Stimulated activated CD4-positive, alpha-beta T cell treated with anti-CD3 and anti-CD28 coated beads, Interleukin-1b, Interleukin-23, amount 100 ng/mL, for 24 hours (primary cell): Measurements from ENCODE around the gene LAMA2.

Source experiments
- DNase-seq, 4 experiments: peaks; one replicate each; pipeline ENCODE4 v3.0.0-alpha.2; 2020; ENCODE audit warnings: low read depth in 4 of 4, low spot score in 1 of 4

LAMA2 gene, protein sequence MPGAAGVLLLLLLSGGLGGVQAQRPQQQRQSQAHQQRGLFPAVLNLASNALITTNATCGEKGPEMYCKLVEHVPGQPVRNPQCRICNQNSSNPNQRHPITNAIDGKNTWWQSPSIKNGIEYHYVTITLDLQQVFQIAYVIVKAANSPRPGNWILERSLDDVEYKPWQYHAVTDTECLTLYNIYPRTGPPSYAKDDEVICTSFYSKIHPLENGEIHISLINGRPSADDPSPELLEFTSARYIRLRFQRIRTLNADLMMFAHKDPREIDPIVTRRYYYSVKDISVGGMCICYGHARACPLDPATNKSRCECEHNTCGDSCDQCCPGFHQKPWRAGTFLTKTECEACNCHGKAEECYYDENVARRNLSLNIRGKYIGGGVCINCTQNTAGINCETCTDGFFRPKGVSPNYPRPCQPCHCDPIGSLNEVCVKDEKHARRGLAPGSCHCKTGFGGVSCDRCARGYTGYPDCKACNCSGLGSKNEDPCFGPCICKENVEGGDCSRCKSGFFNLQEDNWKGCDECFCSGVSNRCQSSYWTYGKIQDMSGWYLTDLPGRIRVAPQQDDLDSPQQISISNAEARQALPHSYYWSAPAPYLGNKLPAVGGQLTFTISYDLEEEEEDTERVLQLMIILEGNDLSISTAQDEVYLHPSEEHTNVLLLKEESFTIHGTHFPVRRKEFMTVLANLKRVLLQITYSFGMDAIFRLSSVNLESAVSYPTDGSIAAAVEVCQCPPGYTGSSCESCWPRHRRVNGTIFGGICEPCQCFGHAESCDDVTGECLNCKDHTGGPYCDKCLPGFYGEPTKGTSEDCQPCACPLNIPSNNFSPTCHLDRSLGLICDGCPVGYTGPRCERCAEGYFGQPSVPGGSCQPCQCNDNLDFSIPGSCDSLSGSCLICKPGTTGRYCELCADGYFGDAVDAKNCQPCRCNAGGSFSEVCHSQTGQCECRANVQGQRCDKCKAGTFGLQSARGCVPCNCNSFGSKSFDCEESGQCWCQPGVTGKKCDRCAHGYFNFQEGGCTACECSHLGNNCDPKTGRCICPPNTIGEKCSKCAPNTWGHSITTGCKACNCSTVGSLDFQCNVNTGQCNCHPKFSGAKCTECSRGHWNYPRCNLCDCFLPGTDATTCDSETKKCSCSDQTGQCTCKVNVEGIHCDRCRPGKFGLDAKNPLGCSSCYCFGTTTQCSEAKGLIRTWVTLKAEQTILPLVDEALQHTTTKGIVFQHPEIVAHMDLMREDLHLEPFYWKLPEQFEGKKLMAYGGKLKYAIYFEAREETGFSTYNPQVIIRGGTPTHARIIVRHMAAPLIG (N-terminal part only)

DNA sequence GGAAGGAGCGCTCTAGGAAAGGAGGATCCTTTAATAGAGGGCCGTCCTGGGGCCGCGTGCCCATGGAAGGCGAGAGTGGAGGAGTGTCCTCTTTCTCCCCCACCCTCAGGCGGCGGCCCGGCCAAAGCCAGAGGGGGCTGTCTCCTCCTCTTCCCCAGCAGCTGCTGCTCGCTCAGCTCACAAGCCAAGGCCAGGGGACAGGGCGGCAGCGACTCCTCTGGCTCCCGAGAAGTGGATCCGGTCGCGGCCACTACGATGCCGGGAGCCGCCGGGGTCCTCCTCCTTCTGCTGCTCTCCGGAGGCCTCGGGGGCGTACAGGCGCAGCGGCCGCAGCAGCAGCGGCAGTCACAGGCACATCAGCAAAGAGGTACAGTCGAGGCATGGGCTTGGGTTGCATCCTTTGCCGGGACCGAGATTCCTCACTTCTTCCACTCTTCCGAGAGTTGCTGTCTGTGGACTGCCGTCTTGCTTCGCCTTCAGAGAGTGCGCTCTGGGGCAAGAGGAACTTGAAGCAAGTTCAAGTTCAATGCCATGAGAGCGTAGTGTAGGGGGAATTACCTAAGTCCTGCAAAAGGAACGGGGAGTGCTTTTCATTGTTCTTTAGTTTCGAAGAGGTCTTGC, at the start of gene LAMA2:
Gene LAMA2 (plus strand): TSS at position 148 of the 621 bp plus-strand sequence. CDS start 108 bp downstream, at position 256.
- no peak for DNase-seq

GRCh38 chr6:128836761-128837160, 46.2 kb upstream of the LAMA2 start:
- DNase-seq = no peak

DNA sequence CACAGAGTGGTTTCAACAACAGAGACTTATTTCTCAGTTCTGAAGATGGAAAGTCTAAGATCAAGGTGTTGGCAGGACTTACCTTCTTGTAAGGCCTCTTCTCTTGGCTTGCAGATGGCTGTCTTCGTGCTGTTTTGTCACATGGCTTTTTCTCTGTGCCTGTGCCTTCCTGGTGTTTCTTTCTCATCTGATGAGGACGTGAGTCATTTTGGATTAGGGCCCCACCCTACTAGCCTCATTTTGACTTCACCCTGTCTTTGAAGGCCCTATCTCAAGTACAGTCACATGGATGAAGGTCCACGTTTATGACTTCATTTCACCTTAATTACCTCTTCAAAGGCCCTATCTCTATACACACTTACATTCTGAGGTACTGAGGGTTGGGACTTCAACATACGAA, 41.4 kb upstream of the LAMA2 start:
- no peak for DNase-seq

DNA sequence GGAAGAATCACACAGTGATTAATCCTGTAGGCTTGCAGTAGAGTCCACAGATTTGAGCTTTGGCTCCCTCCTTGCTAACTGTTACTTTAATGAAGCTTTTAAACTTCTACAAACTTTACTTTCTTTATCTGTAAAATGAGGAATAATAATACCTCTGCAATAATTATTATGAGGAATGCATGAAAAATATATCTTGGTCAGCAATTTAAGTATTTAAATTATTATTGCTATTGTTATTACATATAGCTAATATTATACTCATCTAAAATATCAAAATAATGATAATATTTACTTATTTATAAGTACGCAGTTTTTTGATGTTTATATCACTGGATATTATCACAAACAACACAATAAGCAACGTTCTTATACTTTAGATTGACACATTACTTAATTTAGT, 38.3 kb upstream of the LAMA2 start:
- DNase-seq = no peak

- DNase-seq = no peak
Measured at GRCh38 chr6:128847431-128848210, 35.3 kb upstream of the LAMA2 start.

DNA sequence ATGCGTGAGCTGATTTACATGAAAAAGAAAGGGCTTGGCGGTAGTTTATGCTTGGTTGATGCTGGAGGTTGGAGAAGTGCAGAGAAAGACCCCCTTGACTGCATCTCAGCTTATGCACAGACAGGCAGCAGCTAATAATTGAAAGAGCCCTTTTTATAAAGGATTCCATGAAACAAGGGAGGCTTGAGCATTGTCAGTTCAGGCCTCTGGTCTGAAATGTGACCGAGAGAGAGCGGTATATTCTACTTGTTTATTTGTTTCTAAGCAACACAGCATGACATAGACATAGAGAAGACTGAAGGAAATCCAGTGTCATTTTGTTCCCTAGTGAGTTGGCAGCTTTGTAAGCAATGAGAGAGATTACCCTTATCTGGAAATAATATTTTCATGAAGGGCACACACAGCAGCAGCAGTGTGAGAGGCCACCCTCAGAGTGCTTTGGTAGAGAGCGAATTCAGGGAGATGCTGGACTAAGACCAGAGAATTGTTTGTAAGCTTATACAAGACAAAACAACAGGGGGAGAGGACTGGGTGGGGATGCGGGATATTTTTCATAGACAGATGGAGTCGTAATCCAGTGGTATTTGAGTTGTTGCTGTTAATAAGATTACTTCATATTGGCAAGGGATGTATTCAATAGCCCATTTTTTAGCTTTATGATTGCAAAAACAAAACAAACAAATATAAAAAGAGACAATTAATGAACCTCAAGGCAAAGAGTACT, 34.6 kb upstream of the LAMA2 start:
- no peak for DNase-seq

DNA sequence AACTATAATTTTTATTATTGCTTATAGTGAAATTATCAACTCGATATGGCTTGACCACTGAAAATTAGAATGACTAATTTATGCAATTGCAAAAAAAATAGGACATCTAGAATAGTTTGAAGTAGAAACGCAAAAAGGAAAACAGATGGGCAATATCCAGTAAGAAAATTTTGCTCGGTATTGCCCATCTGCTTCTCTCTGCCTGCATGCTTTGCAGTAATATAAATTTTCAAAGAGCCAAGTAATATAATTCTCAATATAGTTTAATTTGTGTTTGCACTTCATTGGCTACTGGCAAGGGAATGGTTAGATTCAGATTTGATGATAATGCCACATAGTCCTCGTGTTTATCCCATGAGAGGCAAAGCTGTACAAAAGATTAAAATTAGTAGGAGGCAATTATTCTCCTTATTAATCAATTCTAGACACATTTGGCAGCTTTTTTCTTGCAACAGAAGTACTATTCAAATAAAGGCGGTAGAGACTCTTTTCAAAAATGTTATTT, 27.3 kb upstream of the LAMA2 start:
- DNase-seq = no peak

GRCh38 chr6:128857806-128858205, 25.1 kb upstream of the LAMA2 start:
- DNase-seq = no peak

DNA sequence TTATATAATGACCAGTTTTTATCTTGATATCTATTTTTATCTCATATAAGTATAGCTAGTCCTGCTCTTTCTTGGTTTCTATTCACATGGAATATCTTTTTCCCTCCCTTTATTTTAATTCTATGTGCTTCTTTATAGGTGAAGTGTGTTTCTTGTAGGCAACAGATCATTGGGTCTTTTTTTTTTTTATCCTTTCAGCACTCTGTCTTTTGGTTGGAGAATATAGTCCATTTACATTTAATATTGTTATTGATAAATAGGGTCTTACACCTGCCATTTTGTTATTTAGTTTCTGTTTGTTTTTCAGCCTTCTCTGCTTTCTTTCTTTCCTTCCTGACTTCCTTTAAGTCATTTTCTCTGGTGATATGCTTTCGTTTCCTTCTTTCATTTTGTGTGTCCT, 22.2 kb upstream of the LAMA2 start:
- DNase-seq = no peak

DNA sequence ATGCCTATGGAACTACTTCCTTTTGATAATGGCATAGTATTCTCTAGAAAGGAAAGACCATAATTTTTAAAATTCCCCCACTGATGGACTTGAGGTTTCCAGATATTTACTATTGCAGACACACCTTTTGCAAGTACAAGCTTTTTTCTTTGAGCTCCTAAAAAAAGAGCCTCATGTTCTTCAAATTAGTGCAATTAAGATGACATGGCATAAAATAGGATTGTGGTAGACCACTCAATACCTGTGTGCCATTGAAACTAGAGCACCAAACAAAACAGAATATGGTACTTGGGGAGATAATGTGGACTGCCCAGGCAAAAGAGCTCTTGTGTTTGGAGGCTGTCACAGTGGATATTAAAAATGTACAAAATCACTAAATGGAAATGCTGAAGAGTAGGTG, 19.0 kb upstream of the LAMA2 start:
- no peak for DNase-seq

DNA sequence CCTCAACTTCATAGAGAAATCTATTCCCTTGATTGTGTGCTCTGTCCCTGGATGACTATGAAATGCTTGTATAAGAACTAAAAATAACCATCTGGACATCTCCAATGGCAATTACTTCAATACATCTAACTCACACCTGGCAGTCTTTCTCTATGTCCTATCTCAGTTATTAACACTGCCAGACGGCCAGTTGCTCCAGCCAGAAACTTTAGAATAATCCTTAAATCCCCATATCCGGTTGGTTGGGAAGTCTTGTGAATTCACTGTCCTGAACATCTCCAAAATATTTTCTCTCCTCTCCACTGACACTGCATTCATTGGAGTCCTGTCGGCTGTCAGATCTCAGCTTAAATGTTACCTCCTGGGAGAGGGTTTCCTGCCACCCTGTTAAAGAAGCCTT, 12.2 kb upstream of the LAMA2 start:
- DNase-seq = no peak

DNA sequence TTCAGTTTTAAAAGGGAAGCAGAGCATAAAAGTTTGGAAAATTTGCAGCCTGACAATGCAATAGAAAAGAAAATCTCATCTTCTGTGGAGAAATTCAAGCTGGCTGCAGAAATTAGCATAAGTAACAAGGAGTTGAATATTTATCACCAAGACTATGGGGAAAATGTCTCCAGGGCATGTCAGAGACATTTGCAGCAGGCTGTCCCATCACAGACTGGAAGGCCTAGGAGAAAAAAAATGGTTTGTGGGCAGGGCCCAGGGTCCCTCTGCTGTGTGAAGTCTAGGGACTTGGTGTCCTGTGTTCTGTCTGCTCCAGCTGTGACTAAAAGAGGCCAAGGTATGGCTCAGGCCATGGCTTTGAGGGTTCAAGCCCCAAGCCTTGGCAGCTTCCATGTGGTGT, 8.1 kb upstream of the LAMA2 start:
- DNase-seq = no peak

DNA sequence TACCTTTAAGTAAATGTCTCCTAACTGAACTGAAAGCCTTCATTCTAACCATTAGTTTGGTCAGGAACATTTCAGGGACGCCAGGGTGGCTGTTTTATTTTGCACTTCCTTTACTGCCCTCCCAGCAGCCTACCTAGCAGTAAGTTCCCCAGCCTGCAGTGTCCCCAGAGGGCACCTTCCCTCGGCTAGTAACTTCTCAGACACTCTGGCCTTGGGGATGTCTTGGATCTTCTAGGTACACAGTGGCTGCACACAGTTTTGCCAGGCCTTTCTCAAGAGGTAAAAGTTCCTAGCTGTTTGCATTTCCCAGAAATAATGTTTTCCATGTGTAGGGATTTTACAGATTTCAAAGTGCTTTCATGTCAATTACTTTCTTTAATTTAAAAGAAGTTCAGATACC, 378 bp upstream of the LAMA2 start:
- DNase-seq = no peak

DNA sequence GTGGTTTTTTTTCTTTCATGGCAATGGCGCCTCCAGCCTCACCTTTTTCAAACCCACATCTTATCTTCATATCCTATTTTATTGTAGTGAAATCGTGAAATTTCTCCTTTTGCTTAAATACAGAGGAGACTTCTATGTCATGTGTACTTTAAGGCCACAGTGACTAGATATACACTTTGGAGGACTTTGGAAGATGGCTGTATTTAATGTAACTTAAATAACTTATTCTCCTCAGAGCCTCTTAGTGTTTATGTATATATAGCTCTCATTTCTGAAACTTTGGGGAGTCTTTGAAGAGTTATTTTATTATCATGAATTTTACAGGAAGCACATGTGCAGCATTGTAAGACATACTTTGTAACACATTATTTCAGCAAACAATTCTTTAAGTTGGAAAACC, 968 bp downstream of the LAMA2 start:
- no peak for DNase-seq

DNA sequence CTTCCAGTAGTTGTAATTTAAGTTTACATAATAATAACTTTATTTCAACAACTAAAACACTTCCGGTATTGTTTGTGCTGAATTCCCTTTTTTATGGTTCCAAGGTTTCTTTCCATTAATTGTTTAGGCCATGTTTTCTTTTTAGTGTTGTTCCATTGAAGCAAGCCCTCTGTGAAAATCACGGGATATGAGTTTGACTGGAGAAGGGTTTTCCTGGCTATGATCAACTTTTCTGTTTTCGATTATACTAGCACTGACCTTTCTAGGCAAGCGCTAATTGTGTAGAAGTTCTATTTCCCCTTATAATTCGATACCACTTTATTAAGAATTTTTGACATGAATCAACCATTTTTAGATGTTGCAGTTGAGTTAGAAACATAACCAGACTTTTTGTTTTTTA, 2.4 kb downstream of the LAMA2 start:
- DNase-seq = no peak

GRCh38 chr6:128886706-128887105, 3.8 kb downstream of the LAMA2 start:
- no peak for DNase-seq

DNA sequence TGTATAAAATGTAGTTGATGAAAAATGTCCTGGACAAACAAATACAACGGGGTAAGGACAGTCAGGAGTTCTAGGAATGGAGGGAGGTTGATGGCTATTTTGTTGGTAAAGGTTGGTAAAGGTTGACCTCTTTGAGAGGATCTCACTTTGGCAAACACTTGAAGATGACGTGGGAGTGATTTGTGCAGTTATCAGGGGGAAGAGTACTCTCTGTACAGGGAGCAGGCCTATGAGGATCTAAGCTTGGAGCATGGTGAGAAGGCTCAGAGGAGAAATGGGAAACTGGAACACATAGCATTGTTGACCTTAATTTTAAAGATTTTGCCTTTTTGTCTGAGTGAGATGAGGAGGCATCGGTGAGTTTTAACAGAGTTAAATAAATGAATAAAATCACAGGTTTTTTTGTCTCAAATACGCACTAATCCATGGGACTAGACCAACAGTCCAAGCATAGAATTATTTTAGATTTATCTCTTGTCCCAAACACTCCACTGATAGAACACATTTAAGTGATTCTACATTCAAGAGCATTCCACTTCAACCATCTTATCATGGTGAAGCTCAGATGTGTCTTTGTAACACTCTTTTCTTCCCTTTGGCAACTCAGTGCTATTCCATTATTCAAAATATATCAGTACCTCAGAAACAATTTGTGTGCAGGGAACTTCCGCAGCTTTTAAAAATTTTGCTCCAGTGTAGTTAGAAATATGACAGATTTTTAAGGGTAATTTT, 5.7 kb downstream of the LAMA2 start:
- no peak for DNase-seq

DNA sequence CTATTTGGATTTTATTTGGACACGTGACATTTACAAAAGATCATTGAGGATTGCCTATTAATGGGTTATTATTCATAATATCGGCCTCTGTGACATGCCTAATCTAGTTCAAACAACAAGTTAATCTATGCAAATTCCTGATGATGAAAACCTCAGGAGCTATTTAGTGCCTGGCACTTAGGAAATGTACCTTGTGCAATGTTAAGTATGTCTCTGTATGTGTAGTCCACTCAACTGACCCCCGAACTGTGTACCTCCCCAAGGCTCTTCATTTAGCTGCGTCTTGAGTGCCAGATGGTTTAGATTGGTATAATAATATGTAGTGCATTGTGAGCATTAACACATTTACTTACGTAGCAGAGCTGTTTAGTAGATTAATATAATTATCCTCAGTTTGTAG, 6.9 kb downstream of the LAMA2 start:
- no peak for DNase-seq

DNA sequence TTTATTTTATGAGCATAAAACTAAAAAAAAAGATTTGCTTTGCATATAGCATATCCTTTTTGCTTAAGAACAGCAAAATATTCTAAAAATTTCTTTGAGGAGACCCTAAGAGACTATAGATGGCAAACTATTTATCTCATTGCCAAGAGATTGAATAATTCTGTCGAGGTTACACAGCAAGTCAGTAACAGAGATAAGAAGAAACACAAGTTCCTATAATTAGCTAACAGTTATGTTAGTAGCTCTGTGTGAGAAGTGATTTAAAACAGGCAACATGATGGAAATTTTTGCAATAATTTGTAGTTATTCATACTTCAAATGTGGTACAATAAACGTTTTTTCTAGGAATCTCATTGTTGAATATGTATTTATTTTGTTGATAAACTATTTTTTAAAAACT, 9.1 kb downstream of the LAMA2 start:
- no peak for DNase-seq
